Right forelimb (tissue), 1 donor: ENCODE measurements around the gene CFAP73.
"Not testable (repeated sequence)": the region's sequence is repeated elsewhere in the genome, so short reads cannot be mapped to it uniquely, and the experiment has no call there.

Experiments used
- DNase-seq: peaks from one replicate; pipeline ENCODE4 v3.0.0-alpha.2; 2018

Gene CFAP73

DNA sequence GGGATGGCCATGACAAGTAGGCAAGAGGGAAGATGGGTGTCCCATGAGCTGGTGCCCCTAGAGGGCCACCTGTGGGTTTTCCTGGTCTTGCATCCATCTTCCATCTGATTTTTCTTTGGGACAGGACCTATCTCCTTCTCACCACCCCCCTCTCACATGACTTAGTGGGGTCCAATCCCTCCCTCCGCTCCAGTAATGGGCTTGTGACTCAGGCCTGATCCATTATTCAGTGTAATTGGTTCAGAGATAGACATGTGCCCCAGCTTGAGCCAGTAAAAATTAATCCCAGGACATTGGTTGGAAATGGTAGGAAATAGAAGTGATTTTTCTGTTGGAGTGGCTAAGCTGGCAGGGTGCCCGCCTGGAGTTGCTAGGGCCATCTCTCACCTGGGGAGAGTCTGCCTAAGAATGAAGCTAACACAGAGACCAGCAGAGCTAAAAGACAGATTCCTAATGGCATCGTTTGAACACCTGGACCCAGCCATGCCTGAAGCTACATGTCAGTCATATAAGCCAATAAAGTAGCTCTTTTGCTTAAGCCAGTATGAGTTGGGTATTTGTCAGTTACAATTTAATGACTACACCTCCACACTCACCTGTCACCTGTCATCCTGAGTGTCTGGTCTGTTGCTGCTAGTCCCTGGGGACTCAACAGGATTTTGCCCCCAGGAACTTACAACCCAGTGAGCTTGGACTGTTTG lies 28.7 kb upstream of the CFAP73 start:
- no peak for DNase-seq

DNA sequence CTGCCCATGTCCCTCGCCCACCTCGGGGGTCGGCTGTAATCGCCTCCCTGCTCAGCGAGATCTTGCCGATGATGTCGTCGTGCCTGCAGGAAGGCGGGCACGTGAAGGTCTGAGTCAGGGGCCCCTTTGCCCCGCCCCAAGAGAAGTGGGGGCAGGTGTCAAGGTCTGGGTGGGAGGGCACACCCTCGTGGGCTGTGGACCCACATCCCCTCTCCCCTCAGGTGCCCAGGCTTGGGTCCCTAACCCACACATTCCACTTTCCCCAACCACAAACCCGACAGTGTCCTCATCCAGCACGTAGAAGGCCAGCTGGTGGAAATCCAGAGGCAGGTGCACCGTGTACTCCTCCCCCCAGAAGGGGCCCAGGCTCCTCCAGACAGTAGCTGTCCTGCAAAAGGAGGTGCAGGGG lies 21.7 kb upstream of the CFAP73 start:
- DNase-seq, result no peak

DNA sequence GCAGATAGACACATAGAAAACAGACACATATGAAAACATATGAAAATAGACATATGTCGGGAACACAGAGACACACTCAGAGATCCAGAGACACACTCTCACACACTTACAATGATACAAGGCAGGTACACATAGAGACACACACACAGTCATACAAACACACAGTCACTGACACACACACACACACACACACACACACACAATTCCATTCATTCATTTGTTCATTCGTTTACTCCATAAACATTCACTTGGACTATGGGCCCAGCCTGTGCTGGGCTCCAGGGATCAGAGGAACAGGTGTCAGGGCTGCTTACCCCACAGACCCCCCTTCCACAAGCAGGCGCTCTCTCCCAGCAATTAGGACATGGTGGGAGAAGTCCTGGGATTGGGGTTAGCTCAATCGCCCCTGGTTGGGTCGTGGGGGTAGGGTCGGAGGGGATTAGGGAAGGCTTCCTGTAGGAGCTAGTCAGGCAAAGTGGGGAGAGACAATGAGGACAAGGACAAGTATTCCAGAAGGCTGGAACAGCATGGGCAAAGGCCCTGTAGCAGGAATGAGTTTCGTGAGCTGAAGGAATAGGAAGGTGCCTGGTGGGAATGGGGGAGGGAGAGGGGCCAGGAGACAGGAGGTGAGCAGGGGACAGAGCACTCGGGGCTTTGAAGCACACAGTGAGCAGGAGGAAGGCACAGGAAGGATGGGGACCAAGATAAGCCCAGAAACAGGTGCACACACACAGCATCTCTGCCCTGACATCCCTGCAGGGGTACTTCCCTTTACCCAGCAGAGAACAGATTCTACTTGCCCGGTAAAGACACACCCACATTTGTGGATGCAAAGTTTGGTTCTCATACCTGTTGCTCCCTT lies 20.5 kb upstream of the CFAP73 start:
- no peak for DNase-seq

DNA sequence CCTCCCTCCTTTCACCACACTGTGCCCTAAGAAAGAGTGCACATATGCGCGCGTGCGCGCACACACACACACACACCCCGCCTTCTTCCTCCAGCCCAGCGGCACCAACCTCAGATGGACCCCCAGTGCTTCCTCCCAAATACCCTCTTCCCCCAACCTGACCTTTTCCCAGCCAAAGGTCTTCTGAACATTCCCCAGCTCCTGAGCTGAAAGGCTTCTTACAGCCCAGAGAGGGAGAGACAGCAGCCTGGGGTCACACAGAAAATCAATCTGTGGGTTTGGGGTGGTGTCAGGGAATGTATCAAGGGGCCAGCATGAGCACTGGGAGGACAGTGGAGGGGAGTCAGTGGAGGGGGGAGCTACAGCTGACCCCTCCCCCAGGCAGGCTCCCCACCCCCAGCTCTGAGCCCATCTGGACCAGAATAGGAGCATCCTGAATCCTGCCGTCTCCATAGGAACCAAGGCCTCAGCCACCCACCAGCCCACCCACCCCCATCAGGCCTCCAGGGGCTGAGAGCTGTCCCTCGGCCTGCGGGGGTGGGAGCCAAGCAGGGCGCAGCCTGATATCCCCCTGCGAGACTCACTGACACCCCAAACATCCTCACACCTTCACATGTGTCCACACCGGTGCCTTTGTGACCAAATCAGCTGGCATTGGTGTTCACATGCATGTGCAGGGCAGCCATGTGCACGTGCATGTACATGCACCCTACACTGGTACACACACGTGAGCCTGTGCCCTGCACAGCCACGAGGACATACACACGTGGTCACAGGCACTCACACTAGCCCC lies 19.7 kb upstream of the CFAP73 start:
- DNase-seq, result no peak

DNA sequence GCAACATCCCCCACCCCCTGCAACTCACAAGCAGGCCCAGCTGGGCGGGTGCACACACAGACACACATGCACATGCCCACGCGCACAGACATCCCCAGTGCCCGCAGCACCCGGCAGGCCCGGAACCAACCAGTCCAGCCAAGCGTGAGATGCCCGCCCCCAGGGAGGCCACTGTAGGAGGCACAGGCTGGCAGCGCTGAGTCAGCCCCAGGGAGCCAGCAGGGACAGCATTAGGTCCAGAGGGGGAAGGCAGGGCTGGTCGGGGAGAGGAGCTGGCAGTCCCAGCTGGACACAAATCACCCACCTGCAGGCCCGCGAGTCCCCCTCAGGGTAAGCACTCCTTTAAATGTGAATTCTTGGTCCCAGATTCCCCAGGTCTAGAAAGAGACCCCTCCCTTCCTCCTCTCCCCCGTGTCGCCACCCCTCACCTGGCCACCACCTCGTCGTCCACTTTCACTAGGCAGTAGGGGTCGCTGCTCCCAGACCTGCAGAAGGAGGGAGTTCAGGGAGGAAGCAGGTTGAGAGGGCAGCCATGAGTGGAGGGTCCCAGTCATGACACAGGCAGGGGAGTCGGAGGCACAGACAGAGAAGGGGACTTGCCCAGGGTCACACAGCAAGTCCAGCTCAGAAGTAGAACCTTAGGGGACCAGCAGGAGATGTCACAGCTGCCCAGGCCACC lies 18.9 kb upstream of the CFAP73 start:
- no peak for DNase-seq

DNA sequence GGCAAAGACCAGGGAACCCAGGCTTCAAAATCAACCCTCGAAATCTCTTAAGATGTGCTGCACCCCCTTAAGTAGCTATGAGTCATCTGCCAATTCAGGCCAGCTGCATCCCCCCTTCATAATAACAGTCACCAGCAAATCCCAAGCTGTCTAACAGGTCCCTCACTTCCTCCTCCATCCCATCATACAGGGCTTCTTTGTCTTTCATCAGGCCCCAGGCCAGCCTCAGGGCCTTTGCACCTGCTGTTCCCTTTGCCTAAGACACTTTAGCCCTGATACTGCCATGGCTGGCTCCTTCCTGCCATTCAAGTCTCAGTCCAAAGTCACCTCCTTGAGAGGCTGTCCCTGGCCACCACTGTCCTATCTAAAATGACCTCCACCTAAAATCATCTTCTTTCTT lies 18.0 kb upstream of the CFAP73 start:
- no peak for DNase-seq

DNA sequence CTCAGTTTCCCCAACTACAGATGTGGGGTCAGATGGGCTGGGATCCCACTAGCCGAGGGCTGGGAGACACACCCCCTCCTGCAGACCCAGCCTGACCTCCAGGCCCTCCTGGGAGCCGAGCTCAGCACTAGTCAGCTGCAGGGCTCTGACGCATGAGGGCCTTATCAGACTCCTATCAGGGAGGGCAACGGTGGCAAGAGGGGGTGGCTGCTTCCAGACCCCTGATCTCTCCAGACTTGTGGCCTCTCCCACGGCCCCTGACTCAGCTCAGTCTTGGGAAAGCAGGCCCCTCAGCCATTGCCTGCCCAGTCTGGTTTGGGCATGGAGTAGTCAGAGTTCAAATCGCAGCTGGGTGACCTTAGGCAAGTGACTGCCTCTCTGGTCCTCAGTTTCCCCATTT lies 16.5 kb upstream of the CFAP73 start:
- DNase-seq, result no peak

DNA sequence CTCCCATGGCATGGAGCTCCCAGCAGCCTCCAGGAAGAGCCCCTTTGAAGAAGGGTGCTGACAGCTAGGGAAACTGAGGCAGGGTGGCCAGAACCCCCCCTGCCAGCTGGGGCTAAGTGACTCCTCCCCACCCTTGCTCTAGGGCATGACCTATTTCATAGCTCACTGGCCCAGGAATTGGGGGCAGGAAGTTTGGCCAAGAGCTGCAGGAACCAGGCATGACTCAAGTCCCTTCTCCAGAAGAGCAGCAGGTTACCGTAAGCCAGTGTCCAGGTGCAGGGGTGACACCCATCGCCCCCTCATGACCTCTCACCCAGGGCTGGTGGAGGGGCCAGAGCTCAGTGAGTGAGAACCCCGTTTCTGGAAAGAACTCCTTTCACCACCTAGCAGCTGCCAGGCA lies 15.9 kb upstream of the CFAP73 start:
- no peak for DNase-seq

DNA sequence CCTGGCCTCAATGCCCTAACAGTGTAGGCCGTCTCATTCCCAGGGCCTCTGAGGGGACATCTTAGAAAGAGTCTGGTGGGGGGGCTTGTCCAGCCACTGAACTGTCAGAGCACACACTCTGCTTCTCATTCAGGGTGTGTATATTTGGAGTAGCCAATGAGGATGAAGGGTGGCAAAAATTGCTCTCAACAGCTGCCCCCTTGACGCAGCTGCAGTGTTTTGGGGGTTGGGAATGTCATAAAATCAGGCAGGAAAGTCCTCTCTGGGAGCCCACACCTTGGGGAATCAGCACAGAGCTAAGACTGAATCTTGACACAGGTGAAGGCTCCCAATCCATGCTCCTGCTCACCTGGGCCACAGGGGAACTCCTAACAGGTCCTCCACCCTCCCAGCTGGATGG lies 15.5 kb upstream of the CFAP73 start:
- no peak for DNase-seq

DNA sequence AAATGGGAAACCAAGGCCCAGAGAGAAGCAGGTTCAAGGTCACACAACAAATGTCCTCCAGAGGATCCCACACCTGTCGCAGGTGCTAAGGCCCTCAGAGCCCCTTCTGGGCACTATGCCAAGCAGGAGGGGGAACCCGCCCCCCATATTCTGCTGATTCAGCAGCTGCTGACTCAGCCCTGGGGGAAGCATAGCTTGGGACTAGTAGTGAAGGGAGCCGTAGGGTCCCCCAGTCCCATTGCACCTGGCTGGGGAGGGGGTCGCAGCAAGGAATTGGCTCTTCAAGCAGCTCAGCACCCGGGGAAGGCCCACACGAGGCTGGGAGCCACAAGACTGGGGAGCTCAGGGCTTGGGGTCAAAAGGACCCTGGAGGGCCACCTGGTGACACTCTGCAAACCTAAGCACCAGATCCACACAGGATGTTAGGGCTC lies 15.0 kb upstream of the CFAP73 start:
- DNase-seq, result no peak

DNA sequence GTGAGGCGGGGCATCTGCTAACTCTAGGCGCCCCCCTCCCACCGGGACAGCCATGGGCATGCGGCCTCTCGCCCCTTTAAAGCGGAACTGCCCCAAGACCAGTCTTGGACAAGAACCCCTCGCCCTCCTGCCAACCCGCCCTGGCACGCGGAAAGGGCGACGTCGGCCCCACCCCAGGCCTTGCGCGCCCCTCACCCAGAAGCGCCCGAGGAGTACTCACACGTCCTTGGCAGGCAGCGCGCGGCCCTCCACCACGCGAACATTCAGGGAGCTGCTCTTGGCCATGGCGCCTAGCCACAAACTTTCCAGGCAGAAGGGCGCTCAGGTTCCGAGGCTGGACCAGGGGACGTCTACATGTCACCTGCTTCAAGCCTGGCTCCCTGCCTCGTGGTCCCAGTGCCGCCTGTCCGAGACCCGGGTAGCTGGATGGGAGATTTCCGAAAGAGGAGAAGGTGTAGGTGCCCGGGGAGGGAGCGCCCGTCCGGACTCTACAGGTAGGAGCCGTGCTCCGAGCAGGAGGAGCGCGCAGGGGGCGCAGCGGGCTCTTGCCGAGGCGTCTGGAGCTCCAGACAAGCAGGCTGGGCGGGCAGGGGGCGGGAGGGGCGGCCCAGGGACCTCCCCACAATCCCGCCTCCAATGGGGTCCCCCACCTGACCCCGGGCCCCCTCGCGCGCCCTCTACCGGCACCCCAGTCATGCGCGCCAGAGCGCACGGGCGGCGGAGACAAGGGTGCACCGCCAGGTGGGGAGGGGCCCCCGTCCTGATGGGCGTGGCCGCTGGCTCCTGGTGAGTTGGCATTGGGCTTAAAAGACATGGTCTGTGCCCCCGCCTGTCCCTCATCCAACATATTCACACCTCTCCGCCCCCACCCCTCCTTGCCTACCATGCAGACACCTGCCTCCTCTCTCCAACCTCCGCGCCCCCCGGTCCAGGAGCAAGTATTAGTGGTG lies 14.1 kb upstream of the CFAP73 start, which contains the start of gene RASAL1:
RASAL1 (minus strand) TSS at position 584 of the 950 bp plus-strand sequence; CDS start at position 285, 299 bp downstream.
- DNase-seq, result no peak

DNA sequence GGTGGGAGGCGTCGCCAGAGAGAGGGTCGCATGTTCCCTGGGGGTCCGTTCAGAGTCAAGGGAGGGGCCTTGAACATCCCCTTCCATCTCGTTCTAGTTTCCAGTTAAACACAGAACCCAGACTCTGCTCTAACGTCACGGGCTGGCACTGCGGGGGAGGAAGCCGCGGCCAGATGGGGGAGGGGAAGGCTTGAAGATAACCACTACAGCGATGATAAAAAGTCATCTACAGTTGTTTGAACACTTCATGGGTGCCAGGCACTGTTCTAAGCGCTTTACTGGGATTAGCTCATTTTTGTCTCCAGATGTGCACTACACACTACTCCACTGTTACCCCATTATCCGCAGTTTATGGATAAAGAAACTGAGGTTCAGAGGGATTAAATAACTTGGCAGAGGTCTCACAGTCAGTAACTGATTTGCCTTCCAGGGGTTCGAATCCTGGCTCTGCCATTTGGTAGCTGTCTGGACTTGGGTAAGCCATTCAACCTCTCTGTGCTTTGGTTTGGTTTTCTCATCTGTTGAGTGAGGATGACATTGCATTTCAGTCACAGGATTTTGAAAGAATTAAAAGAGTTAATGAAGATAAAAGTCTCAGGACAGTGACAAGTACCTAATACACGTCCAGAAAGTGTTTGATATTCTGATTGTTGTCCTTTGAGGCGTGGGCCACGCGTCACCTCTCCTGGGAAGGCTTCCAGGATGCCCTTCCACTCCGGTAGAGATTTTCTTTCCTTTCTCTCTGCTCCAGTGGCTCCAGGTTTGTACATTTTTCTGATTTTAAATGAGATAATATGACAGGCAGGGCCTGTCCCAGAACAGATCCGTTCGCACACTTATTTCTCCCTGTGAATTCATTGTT lies 13.2 kb upstream of the CFAP73 start:
- no peak for DNase-seq

DNA sequence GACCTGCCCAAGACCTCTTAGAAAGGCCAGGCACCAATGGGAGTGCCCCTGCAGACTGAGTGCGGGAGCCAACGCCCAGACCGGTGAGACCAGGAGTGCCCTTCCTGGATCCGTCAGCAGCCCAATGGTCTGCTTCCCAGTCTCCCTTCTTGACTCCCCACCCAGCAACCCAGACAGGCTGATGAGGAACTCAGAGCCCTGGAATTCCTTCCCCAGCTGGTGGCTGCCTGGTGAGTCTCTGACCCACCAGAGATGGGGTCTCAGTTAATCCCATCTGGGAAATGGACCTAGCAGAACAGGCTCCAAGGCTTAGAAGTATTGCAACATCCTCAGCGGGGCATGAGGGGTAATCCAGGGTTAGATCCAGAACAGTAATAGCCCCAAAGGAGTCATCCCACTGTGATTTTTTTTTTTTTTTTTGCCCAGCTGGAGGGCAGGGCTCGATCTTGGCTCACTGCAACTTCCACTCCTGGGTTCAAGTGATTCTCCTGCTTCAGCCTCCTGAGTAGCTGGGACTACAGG lies 12.5 kb upstream of the CFAP73 start:
- DNase-seq, result no peak

DNA sequence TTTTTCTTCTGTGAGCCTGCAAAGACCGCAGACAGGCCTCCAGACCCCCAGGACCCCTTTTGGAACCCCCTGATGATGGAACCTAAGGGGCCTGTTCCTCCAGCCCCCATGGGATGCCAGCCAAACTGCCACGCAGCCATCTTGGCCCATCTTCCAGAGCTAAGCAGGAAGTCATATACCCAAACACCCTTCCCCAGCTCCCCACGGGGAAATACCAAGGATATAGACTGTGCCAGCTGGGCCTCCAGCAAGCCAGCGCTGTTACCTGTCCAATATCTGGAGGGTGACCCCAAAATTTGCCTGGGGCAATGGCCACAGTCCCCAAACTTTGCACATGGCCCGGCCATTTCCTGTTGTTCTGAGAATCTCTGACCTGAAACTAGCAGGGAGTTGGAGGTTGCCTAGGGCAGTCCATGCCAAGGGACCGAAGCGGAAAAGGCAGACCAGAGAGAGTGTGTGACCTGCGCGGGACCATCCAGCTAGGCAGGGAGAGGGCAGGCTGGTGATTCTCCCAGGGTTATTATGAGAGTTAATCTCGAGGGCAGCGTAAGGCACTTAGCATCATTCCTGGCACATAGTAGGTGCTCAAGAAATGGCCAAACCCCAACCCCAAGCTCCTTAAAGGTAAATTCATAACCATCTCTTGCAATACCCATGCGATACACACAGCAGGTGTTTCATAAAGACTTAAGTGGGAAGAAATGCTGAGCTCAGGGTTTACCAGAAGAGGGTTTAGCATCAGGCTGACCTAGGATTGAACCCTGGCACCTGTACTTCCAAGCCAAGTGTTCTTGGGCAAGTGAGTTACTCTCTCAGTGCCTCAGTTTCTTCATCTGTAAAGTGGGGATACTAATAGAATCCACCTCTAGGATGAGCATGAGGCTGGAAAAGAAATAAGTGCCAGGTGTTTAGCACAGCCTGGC lies 11.4 kb upstream of the CFAP73 start:
- DNase-seq, result no peak

DNA sequence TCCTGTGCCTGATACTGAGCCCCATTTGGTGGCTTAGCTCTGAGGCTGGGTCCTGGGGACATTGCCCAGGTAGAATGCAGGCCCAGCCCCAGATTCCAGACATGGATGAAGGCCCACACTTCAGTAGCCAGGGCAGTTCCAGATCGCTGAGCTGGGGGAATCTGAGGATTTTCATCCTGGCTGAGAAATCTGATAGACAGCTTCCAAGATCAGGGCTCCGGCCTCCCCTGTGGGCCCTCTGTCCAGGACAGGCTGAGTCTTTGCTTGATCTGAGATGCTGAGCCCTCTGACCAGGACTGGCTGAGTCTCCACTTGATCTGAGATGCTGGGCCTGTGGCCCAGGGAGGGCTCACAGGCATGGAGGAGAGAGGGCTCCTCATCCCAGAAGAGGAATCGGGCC lies 10.7 kb upstream of the CFAP73 start:
- no peak for DNase-seq

DNA sequence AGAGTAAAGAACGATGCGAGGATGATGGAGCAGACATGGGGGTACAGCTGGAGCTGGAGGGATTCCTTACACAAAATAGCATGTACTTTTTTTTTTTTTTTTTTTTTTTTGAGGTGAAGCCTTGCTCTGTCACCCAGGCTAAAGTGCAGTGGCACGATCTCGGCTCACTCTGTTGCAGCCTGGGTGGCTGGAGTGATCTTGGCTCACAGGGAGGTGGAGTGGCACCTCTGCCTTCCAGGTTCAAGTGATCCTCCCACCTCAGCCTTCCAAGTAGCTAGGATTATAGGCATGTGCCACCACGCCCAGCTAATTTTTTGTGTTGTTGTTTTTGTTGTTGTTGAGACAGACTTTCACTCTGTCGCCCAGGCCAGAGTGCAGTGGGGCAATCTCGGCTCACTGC lies 8.8 kb upstream of the CFAP73 start:
- DNase-seq, result no peak

DNA sequence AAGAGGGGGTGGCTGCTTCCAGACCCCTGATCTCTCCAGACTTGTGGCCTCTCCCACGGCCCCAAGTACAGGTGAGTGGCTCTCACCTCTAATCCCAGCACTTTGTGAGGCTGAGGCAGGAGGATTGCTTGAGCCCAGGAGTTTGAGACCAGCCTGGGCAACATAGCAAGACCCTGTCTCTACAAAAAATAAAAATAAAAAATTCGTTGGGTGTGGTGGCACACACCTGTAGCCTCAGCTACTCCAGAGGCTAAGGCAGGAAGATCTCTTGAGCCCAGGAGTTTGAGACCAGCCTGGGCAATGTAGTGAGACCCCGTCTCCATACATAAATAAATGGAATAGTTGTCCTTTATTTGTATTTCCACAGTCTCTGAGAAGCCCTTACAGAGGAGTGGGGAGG lies 7.8 kb upstream of the CFAP73 start:
- not testable (repeated sequence) for DNase-seq

DNA sequence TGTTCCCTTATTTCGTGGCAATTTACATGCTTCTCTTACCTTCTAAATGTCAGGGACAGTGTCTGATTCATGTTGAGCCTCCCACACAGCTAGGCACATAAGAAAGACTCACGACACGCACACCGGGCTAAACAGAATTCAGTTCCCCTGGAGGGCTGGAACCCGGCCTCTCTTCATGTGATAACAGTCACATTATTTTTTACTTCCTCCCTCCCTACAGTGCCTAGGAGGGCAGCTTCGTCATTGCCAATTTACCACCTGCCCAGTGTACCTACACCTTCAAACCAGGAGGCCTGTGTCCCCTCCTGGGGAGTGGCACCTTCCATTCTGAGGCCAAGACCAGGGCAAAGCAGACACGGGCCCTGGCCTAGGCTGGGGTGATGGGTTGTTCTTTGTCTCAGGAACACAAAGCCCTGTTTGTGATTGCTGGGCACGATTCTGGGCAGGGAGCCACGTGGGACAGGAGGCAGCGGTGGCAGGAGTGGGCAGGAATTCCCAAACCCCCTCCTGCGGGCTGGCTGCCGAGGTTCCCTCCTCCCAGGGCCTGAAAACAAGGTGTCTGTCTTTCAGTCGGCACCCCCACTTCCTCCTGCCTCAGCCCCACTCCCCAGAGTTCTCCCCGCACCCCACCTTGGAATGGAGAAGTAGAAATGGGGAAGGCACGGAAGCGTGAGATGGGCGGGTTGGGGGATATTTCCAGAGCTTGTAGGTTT lies 7.2 kb upstream of the CFAP73 start:
- no peak for DNase-seq
